Neural cell (in vitro differentiated cells): Measurements from ENCODE around the gene LRRC56. TPM values are rescaled to one million over a fixed set of nuclear protein-coding genes. Genes with fewer than 3 reads are reported as not detected.
"Not testable (repeated sequence)": the region's sequence is repeated elsewhere in the genome, so short reads cannot be mapped to it uniquely, and the experiment has no call there.

ENCODE experiments used
- H2AFZ ChIP-seq: fragments of 200-600, 300-800 bp; sonication (generic), shearing (Covaris generic); 2 replicates; pipeline ENCODE4 v1.6.0; 2014; ENCODE audit warnings: low read depth, mild to moderate bottlenecking, antibody characterized with exemption, low read length, moderate library complexity
- H3F3A ChIP-seq: fragments of 200-600 bp; shearing (Covaris generic); 2 replicates; pipeline ENCODE4 v1.6.1; 2016; ENCODE audit warnings: mild to moderate bottlenecking, moderate library complexity, mixed read lengths, antibody characterized with exemption, low read length; ENCODE audit not compliant: insufficient read depth, poor library complexity, severe bottlenecking
- H3K27ac ChIP-seq: fragments of 200-600, 300-800 bp; sonication (generic), shearing (Covaris generic); 2 replicates; pipeline ENCODE4 v1.5.1; 2014; ENCODE audit warnings: mild to moderate bottlenecking, low read length, moderate library complexity
- H3K27me3 ChIP-seq: fragments of 300-800, 200-600 bp; sonication (generic), shearing (Covaris generic); 2 replicates; pipeline ENCODE4 v1.6.0; 2014; ENCODE audit warnings: mild to moderate bottlenecking, low read depth, low read length, moderate library complexity; ENCODE audit not compliant: insufficient read depth
- H3K36me3 ChIP-seq: fragments of 300-800, 200-600 bp; sonication (generic), shearing (Covaris generic); 2 replicates; pipeline ENCODE4 v1.5.1; 2014; ENCODE audit warnings: mild to moderate bottlenecking, antibody characterized with exemption, low read length, moderate library complexity; ENCODE audit not compliant: insufficient read depth
- H3K4me2 ChIP-seq: fragments of 300-800, 200-600 bp; sonication (generic), shearing (Covaris generic); 2 replicates; pipeline ENCODE4 v1.6.0; 2014; ENCODE audit warnings: mild to moderate bottlenecking, low read length
- H3K4me3 ChIP-seq: fragments of 300-800, 200-600 bp; sonication (generic), shearing (Covaris generic); 2 replicates; pipeline ENCODE4 v1.5.1; 2014; ENCODE audit warnings: mild to moderate bottlenecking, low read length, moderate library complexity
- H3K79me2 ChIP-seq: fragments of 200-600 bp; shearing (Covaris generic); replicated peaks from 2 replicates; pipeline ENCODE4 v1.6.0; 2014; ENCODE audit warnings: mild to moderate bottlenecking, low read length, moderate library complexity; ENCODE audit not compliant: insufficient read depth
- H3K9ac ChIP-seq: fragments of 300-800, 200-600 bp; sonication (generic), shearing (Covaris generic); 2 replicates; pipeline ENCODE4 v1.6.1; 2016; ENCODE audit warnings: mild to moderate bottlenecking, low read length, mixed read lengths
- H3K9me2 ChIP-seq: fragments of 200-600 bp; shearing (Covaris generic); 2 replicates; pipeline ENCODE4 v1.6.1; 2016; ENCODE audit warnings: mild to moderate bottlenecking, low read length, mixed read lengths; ENCODE audit not compliant: insufficient read depth
- H3K9me3 ChIP-seq: fragments of 200-600, 300-800 bp; sonication (generic), shearing (Covaris generic); 2 replicates; pipeline ENCODE4 v1.6.1; 2016; ENCODE audit warnings: mild to moderate bottlenecking, mixed run types, low read length, moderate library complexity, mixed read lengths
- H4K20me1 ChIP-seq: fragments of 200-600 bp; shearing (Covaris generic); 2 replicates; pipeline ENCODE4 v1.6.1; 2016; ENCODE audit warnings: mild to moderate bottlenecking, mixed run types; ENCODE audit not compliant: insufficient read depth
- CTCF ChIP-seq: fragments of 450-650 bp; IDR thresholded peaks from 2 replicates; pipeline ENCODE4 v1.5.1; 2014; ENCODE audit warnings: antibody characterized with exemption, mild to moderate bottlenecking, moderate library complexity; ENCODE audit not compliant: poor library complexity, severe bottlenecking
- EP300 ChIP-seq: fragments of 450-650 bp; conservative IDR thresholded peaks from 2 replicates; pipeline ENCODE4 v1.6.1; 2014; ENCODE audit warnings: antibody characterized with exemption, mild to moderate bottlenecking, moderate library complexity; ENCODE audit not compliant: poor library complexity, severe bottlenecking
- EZH2 ChIP-seq: fragments of 200-600, 300-800 bp; shearing (Covaris generic), sonication (generic); IDR thresholded peaks from 2 replicates; pipeline ENCODE4 v1.6.1; 2014; ENCODE audit warnings: antibody characterized with exemption, low read length, borderline replicate concordance, mild to moderate bottlenecking; ENCODE audit not compliant: insufficient read depth, poor library complexity, severe bottlenecking
- MXI1 ChIP-seq: fragments of 450-650 bp; conservative IDR thresholded peaks from 2 replicates; pipeline ENCODE4 v1.6.1; 2014; ENCODE audit warnings: antibody characterized with exemption, mild to moderate bottlenecking; ENCODE audit not compliant: poor library complexity, severe bottlenecking
- POLR2AphosphoS5 ChIP-seq: IDR thresholded peaks from 2 replicates; pipeline ENCODE4 v1.6.1; 2012
- RAD21 ChIP-seq: fragments of 450-650 bp; conservative IDR thresholded peaks from 2 replicates; pipeline ENCODE4 v1.6.1; 2014; ENCODE audit warnings: antibody characterized with exemption, mild to moderate bottlenecking, moderate library complexity
- SMC3 ChIP-seq: fragments of 450-650 bp; conservative IDR thresholded peaks from 2 replicates; pipeline ENCODE4 v1.6.1; 2014; ENCODE audit warnings: antibody characterized with exemption, mild to moderate bottlenecking, moderate library complexity; ENCODE audit not compliant: poor library complexity
- TAF1 ChIP-seq: IDR thresholded peaks from 2 replicates; pipeline ENCODE4 v1.6.1; 2012; ENCODE audit warnings: low read depth
- polyA plus RNA-seq: library from polyadenylated mRNA; depleted of rRNA; stranded (reverse); fragments of >200 nt; gene quantifications from 2 replicates; pipeline ENCODE4 v1.2.3, GENCODE V29; 2014
- TF ChIP-seq, protein P1 (sequence below): IDR thresholded peaks from 2 replicates; pipeline ENCODE4 v1.6.1; 2012; ENCODE audit warnings: borderline replicate concordance

Gene LRRC56
- polyA plus RNA-seq, 1 donor from 2014 or later = 0.76 TPM

DNA sequence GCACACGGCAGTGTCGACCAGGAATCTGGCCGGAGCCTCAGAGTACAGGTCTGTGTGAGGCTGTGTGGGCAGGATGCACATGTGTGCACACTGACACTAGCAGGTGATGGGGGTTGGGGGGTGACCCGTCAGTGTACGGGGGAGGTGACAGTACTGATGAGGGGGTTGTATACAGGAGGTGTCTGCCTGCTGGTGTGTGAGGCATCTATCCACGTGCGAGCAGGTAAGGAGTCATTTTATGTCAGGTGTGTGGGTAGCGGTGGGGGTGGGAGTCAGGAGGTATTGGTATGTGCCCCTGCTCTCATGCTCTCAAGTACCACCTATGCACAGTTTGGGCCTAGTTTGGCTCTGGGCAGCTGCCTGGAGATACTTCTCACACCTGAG is 34.5 kb downstream of the LRRC56 start:
- H3K9ac ChIP-seq = no peak overlapping the region
- H3K36me3 ChIP-seq = no peaks in the 10 kb centered on the region
- H3K9me3 ChIP-seq = no peaks in the 10 kb centered on the region
- H3K27ac ChIP-seq = no peak overlapping the region
- H3K9me2 ChIP-seq = no peaks in the 10 kb centered on the region
- H3K4me2 ChIP-seq = no peak overlapping the region
- no peaks in the 10 kb centered on the region for H3F3A ChIP-seq
- TF ChIP-seq, protein P1, sequence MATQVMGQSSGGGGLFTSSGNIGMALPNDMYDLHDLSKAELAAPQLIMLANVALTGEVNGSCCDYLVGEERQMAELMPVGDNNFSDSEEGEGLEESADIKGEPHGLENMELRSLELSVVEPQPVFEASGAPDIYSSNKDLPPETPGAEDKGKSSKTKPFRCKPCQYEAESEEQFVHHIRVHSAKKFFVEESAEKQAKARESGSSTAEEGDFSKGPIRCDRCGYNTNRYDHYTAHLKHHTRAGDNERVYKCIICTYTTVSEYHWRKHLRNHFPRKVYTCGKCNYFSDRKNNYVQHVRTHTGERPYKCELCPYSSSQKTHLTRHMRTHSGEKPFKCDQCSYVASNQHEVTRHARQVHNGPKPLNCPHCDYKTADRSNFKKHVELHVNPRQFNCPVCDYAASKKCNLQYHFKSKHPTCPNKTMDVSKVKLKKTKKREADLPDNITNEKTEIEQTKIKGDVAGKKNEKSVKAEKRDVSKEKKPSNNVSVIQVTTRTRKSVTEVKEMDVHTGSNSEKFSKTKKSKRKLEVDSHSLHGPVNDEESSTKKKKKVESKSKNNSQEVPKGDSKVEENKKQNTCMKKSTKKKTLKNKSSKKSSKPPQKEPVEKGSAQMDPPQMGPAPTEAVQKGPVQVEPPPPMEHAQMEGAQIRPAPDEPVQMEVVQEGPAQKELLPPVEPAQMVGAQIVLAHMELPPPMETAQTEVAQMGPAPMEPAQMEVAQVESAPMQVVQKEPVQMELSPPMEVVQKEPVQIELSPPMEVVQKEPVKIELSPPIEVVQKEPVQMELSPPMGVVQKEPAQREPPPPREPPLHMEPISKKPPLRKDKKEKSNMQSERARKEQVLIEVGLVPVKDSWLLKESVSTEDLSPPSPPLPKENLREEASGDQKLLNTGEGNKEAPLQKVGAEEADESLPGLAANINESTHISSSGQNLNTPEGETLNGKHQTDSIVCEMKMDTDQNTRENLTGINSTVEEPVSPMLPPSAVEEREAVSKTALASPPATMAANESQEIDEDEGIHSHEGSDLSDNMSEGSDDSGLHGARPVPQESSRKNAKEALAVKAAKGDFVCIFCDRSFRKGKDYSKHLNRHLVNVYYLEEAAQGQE = no peak
- TF ChIP-seq EZH2 = no peak
- TF ChIP-seq RAD21 = no peak
- no peak for TF ChIP-seq POLR2AphosphoS5
- TF ChIP-seq SMC3 = no peak
- TF ChIP-seq CTCF = no peak
- no peak for TF ChIP-seq EP300
- no peak for TF ChIP-seq TAF1
- no peak for TF ChIP-seq MXI1
- H3K4me3 ChIP-seq = no peak overlapping the region
- no peaks in the 10 kb centered on the region for H4K20me1 ChIP-seq
- no peak overlapping the region for H2AFZ ChIP-seq
- H3K27me3 ChIP-seq = no peaks in the 10 kb centered on the region
- H3K79me2 ChIP-seq = peaks cover under 1% of the 10 kb centered on the region

- no peaks in the 10 kb centered on the region for H3F3A ChIP-seq
- no peak overlapping the region for H3K27ac ChIP-seq
- no peaks in the 10 kb centered on the region for H3K36me3 ChIP-seq
- H2AFZ ChIP-seq = no peak overlapping the region
- H4K20me1 ChIP-seq = peaks cover 5% of the 10 kb centered on the region
- no peak overlapping the region for H3K9ac ChIP-seq
- TF ChIP-seq MXI1 = no peak
- no peak for TF ChIP-seq POLR2AphosphoS5
- TF ChIP-seq EZH2 = no peak
- TF ChIP-seq, protein P1 = no peak
- TF ChIP-seq RAD21 = no peak
- TF ChIP-seq TAF1 = no peak
- TF ChIP-seq CTCF = no peak
- TF ChIP-seq EP300 = no peak
- no peak for TF ChIP-seq SMC3
- H3K4me2 ChIP-seq = no peak overlapping the region
- no peaks in the 10 kb centered on the region for H3K27me3 ChIP-seq
- H3K4me3 ChIP-seq = no peak overlapping the region
- H3K9me3 ChIP-seq = no peaks in the 10 kb centered on the region
- peaks cover 15% of the 10 kb centered on the region for H3K79me2 ChIP-seq
- no peaks in the 10 kb centered on the region for H3K9me2 ChIP-seq
Measured at GRCh38 chr11:573146-573759, 35.9 kb downstream of the LRRC56 start.

- not testable (repeated sequence) for H2AFZ ChIP-seq, H3K36me3 ChIP-seq, H3K9me2 ChIP-seq, H3K9me3 ChIP-seq, H4K20me1 ChIP-seq, H3K27ac ChIP-seq, H3K9ac ChIP-seq, H3F3A ChIP-seq, H3K4me2 ChIP-seq, H3K27me3 ChIP-seq
- peak overlapping the region; percentile 95 for H3K4me3 ChIP-seq
- H3K79me2 ChIP-seq = peaks cover 23% of the 10 kb centered on the region
Measured at GRCh38 chr11:574031-574570, 36.8 kb downstream of the LRRC56 start.
